Prostate gland (tissue), 2 donors: ENCODE measurements around the gene BSND.

Source experiments
- POLR2A ChIP-seq: fragments of 450-650 bp; IDR thresholded peaks from one replicate; pipeline ENCODE4 v1.6.1; 2016; ENCODE audit warnings: antibody characterized with exemption, mild to moderate bottlenecking
- TF ChIP-seq, protein P1 (sequence below), 4 experiments: fragments of 200-600 bp in 2 of 4; fragments of 450-650 bp in 2 of 4; sonication (generic) in 2 of 4; IDR thresholded peaks; 1 replicate in 3 of 4; 2 replicates in 1 of 4; pipeline ENCODE4 v1.5.1; 2016 to 2019; ENCODE audit warnings: antibody characterized with exemption in 4 of 4, mild to moderate bottlenecking in 2 of 4, moderate library complexity in 2 of 4

DNA sequence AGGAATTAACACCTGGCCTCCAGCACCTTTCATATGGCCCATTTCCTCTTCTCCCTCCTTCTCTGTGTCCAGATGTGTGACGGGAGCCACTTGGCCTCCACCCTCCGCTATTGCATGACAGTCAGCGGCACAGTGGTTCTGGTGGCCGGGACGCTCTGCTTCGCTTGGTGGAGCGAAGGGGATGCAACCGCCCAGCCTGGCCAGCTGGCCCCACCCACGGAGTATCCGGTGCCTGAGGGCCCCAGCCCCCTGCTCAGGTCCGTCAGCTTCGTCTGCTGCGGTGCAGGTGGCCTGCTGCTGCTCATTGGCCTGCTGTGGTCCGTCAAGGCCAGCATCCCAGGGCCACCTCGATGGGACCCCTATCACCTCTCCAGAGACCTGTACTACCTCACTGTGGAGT lies 12.7 kb upstream of the BSND start:
- TF ChIP-seq, protein P1, sequence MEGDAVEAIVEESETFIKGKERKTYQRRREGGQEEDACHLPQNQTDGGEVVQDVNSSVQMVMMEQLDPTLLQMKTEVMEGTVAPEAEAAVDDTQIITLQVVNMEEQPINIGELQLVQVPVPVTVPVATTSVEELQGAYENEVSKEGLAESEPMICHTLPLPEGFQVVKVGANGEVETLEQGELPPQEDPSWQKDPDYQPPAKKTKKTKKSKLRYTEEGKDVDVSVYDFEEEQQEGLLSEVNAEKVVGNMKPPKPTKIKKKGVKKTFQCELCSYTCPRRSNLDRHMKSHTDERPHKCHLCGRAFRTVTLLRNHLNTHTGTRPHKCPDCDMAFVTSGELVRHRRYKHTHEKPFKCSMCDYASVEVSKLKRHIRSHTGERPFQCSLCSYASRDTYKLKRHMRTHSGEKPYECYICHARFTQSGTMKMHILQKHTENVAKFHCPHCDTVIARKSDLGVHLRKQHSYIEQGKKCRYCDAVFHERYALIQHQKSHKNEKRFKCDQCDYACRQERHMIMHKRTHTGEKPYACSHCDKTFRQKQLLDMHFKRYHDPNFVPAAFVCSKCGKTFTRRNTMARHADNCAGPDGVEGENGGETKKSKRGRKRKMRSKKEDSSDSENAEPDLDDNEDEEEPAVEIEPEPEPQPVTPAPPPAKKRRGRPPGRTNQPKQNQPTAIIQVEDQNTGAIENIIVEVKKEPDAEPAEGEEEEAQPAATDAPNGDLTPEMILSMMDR (IDR thresholded peaks at IDR 0.05) = no peak
- TF ChIP-seq POLR2A = no peak
